OCI-LY3 (cell line): ENCODE measurements around the gene BLMH.

Experiments
- EZH2phosphoT487 ChIP-seq: fragments of 200-600 bp; shearing (Covaris generic); IDR thresholded peaks from 2 replicates; pipeline ENCODE4 v1.6.1; 2018; ENCODE audit warnings: antibody characterized with exemption, mixed run types, low read depth
- TF ChIP-seq, protein P1 (sequence below): fragments of 200-600, 300-600 bp; sonication (generic); IDR thresholded peaks from 2 replicates; pipeline ENCODE4 v1.5.1; 2014; ENCODE audit warnings: antibody characterized with exemption, low read length, low read depth

DNA sequence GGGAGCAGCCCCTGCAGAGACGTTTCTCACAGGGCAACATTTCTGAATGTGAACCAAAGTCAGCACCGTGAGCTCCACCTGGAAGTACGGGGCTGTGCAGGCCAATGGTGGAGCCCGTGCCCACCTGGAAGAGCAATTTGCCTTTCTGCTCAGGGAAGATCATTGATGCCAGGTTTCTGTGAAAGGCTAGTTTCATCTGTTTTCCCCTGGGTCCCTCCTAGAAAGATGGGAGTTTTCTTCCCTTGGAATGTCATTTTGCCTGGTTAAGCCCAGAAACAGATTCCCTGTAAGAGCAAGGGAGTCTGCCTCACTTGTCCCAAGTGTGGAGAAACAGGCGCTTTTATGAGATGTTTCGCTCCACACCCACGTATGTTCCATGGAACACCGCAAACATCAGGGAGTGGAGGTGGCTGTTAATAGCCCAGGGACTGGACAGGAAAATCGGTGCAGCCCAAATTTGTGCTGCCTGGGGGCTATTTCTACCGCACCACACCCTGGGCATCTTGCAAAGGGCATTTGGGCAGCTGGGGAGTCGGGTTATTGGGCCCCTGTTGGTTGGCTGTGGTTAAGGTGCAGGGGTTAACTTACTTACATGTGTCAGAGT lies 58.8 kb downstream of the BLMH start:
- TF ChIP-seq, protein P1, sequence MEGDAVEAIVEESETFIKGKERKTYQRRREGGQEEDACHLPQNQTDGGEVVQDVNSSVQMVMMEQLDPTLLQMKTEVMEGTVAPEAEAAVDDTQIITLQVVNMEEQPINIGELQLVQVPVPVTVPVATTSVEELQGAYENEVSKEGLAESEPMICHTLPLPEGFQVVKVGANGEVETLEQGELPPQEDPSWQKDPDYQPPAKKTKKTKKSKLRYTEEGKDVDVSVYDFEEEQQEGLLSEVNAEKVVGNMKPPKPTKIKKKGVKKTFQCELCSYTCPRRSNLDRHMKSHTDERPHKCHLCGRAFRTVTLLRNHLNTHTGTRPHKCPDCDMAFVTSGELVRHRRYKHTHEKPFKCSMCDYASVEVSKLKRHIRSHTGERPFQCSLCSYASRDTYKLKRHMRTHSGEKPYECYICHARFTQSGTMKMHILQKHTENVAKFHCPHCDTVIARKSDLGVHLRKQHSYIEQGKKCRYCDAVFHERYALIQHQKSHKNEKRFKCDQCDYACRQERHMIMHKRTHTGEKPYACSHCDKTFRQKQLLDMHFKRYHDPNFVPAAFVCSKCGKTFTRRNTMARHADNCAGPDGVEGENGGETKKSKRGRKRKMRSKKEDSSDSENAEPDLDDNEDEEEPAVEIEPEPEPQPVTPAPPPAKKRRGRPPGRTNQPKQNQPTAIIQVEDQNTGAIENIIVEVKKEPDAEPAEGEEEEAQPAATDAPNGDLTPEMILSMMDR, result no peak
- no peak for TF ChIP-seq EZH2phosphoT487
